ENCODE data around the gene AFDN. TPM values are rescaled to one million over a fixed set of nuclear protein-coding genes. Genes with fewer than 3 reads are reported as not detected.

Gene AFDN
- total and polyA plus RNA-seq, 2 experiments from 2014 or later: 119 to 299 TPM

DNA sequence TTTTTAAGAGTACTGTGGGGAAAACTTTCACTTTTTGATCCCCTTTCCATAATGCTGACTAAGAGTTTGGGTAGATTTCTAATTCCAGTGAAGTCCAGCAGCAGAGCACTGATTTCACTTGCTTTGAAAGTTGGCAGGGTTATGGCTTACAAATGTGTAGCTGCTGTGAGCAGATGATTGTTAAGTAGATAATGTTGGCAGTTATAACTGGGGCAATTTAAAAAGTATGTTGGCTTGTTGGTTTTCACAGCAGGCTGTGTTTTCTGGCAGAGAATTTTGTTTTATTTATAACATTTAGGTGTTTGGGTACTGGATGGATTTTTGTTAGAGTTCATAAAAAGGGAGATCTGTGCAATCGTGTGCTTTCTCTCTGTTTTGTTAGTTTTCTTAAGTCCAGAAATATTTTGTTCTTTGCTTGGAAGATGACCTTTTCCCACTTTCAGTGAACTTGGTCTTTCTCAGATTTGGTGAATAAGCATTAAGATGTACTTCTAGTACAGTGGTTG, 31.4 kb downstream of the AFDN start:
- Histone ChIP-seq H3K9me3 (ENCODE audit: low read depth) (no peaks in the 10 kb centered on the region), H3K27ac (peak overlapping the region; percentile 82), H3K4me1 (ENCODE audit: low read depth) (peaks cover 66% of the 10 kb centered on the region), H3K27me3 (no peaks in the 10 kb centered on the region), H3K36me3 (no peaks in the 10 kb centered on the region), H3K4me3 (no peak overlapping the region)
- peak in 1 of 2 donors; percentile 74 for DNase-seq (ENCODE audit: low read depth in 1 of 2, low spot score in 1 of 2)
- TF ChIP-seq, protein P1, sequence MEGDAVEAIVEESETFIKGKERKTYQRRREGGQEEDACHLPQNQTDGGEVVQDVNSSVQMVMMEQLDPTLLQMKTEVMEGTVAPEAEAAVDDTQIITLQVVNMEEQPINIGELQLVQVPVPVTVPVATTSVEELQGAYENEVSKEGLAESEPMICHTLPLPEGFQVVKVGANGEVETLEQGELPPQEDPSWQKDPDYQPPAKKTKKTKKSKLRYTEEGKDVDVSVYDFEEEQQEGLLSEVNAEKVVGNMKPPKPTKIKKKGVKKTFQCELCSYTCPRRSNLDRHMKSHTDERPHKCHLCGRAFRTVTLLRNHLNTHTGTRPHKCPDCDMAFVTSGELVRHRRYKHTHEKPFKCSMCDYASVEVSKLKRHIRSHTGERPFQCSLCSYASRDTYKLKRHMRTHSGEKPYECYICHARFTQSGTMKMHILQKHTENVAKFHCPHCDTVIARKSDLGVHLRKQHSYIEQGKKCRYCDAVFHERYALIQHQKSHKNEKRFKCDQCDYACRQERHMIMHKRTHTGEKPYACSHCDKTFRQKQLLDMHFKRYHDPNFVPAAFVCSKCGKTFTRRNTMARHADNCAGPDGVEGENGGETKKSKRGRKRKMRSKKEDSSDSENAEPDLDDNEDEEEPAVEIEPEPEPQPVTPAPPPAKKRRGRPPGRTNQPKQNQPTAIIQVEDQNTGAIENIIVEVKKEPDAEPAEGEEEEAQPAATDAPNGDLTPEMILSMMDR (IDR thresholded peaks at IDR 0.05; ENCODE audit: low read depth, low read length): no peak

DNA sequence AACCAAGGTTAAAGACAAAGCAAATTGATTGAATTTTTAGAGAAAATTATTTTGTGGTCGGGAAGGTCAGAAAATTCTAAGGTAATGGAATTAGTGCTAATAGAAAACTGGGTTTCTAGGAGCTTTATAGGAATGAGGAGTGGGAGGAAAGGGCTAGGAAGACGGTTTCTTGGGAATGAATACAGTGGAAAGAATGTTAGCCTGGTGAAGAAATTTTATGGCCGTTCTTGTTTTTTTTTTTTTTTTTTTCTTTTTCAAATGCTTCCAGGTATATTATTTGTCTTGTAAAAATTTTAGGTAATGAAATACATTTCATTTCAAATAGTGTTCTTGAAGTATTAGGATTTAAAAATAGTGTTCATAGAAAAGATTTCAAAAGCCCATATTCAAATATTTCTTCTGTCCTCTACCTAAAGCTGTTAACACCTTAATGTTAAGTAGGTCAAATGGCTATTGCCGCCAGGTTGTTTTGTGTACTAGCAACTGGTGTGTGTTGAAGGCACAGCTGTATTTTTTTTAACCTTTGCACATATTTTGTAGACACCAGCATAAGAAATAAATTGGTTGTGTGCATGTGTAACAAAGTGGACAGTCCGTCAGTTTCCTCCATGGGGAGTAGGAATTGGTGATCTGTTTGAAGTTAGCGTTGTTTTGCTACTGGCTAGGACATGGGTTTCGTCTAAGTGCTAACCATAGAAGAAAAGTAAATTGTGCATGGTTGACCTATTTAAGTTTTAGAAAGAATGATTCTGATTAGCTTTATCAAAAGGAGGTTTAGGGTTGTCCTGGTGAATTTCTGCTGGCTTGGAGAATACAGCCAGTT, 32.3 kb downstream of the AFDN start:
- TF ChIP-seq, protein P1 (IDR thresholded peaks at IDR 0.05; ENCODE audit: low read depth, low read length): no peak
- Histone ChIP-seq H3K4me1 (ENCODE audit: low read depth) (peaks cover 66% of the 10 kb centered on the region), H3K27me3 (no peaks in the 10 kb centered on the region), H3K4me3 (no peak overlapping the region), H3K27ac (peak overlapping the region; percentile 82), H3K36me3 (no peaks in the 10 kb centered on the region), H3K9me3 (ENCODE audit: low read depth) (no peaks in the 10 kb centered on the region)
- DNase-seq (ENCODE audit: low read depth in 1 of 2, low spot score in 1 of 2): peak in 1 of 2 donors; percentile 43

DNA sequence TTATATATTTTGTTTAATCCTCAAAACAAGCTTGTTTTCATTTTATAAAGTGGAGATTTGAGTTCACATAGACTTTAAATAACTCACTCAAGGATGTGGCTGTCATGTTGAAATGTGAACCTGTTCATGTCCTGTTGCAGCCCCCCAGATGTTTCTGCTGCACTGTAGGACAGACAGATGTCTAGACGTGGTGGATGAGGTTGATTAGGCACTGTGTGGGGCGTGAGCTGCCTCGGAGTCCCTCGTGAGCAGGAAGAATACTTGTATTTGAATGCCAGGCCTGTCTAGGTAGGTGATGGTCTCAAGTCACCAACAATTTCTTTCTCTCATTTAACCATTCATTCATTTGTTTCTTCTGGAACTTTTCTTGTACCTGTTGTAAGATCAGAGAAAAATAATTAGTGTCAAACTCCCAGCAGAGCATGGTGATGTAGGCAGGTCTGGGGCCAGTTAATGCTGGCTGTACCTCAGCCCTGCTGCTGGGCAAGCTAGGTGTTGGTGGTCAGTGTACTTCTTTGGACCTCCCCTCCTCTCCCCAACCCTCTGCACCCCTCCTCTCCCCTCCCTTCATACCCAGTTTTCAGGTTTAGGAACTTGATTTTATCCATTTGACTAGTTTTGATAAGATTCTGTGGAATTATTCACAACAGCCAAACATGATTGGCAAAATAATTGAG, 34.0 kb downstream of the AFDN start:
- Histone ChIP-seq H3K27ac (peak overlapping the region; percentile 55), H3K27me3 (no peaks in the 10 kb centered on the region), H3K4me3 (no peak overlapping the region), H3K4me1 (ENCODE audit: low read depth) (peaks cover 61% of the 10 kb centered on the region), H3K36me3 (no peaks in the 10 kb centered on the region), H3K9me3 (ENCODE audit: low read depth) (no peaks in the 10 kb centered on the region)
- TF ChIP-seq, protein P1 (IDR thresholded peaks at IDR 0.05; ENCODE audit: low read depth, low read length): no peak
- DNase-seq (ENCODE audit: low read depth in 1 of 2, low spot score in 1 of 2): no peak

DNA sequence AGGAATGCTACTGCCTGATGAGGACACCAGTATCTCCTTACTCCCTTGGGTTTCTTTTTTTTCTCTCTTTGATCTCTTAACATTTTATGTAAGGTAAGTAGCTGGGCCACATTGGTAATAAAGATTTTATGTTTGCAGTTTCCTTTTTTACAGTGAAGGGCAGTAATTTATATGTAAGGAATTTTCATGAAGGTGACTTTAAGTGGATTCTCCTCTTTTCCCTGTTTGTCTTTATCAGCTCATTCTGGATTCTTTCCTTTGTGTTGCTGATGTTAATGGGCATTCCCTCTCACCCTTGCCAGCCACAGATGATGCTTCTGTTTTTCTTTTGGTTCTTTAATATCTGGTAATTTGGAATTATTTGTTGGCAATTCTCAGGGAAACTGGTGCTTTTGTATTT, 34.7 kb downstream of the AFDN start:
- no peak overlapping the region for H3K27ac ChIP-seq

DNA sequence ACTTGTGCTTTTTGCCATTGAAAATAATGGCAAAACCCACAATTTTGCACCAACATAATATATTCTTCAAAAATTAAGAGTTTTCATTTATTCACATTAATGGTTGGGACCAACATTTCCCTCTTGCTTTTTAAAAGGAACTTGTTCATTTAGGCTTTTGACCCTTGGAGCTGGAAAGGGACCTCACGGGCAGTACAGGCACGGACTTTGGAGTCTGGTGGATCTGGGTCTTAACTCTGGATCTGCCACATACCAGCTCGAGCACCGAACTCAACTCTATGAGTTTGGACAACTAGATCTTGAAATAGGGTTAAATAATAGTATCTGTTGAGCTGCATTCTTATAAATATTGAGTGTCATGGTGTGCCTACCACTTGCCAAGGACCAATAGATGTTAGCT, 37.2 kb downstream of the AFDN start:
- TF ChIP-seq, protein P1 (IDR thresholded peaks at IDR 0.05; ENCODE audit: low read depth, low read length): no peak
- peaks cover 31% of the 10 kb centered on the region for H3K4me1 ChIP-seq (ENCODE audit: low read depth)

More for the DNA sequence above, 34.7 kb downstream of the AFDN start:
- no peaks in the 10 kb centered on the region for H3K27me3 ChIP-seq
- H3K4me1 ChIP-seq (ENCODE audit: low read depth): peaks cover 55% of the 10 kb centered on the region
- no peak for DNase-seq (ENCODE audit: low read depth in 1 of 2, low spot score in 1 of 2)
- no peaks in the 10 kb centered on the region for H3K9me3 ChIP-seq (ENCODE audit: low read depth)
- TF ChIP-seq, protein P1 (IDR thresholded peaks at IDR 0.05; ENCODE audit: low read depth, low read length): no peak
- no peak overlapping the region for H3K4me3 ChIP-seq
- no peaks in the 10 kb centered on the region for H3K36me3 ChIP-seq

More for the DNA sequence above, 37.2 kb downstream of the AFDN start:
- peaks cover 12% of the 10 kb centered on the region for H3K36me3 ChIP-seq
- no peak overlapping the region for H3K4me3 ChIP-seq
- no peaks in the 10 kb centered on the region for H3K27me3 ChIP-seq
- H3K27ac ChIP-seq: no peak overlapping the region
- DNase-seq (ENCODE audit: low read depth in 1 of 2, low spot score in 1 of 2): no peak
- no peaks in the 10 kb centered on the region for H3K9me3 ChIP-seq (ENCODE audit: low read depth)

Measured in cardiac muscle cell (in vitro differentiated cells and primary cell).